Liver (tissue), 9 donors: Measurements from ENCODE around the gene GBGT1. TPM values are rescaled to one million over a fixed set of nuclear protein-coding genes. Genes with fewer than 3 reads are reported as not detected.

Experiments used
- DNase-seq: peaks from one replicate; pipeline ENCODE4 v3.0.0-alpha.2; 2017; ENCODE audit warnings: low spot score
- H3K27ac ChIP-seq, 2 donors: one replicate each; pipeline ENCODE4 v1.7.0; 2013; ENCODE audit warnings: inconsistent platforms in 2 of 2, low read length in 2 of 2, control low read depth in 1 of 2, low read depth in 1 of 2, mild to moderate bottlenecking in 1 of 2
- H3K27me3 ChIP-seq, 4 donors: one replicate each; pipeline versions ENCODE4 v1.6.1 to v1.7.0; 2013; ENCODE audit warnings: low read length in 3 of 4, inconsistent platforms in 1 of 4, mild to moderate bottlenecking in 1 of 4, moderate library complexity in 1 of 4; ENCODE audit not compliant: control insufficient read depth in 4 of 4, insufficient read depth in 4 of 4
- H3K36me3 ChIP-seq, 4 donors: one replicate each; pipeline versions ENCODE4 v1.6.1 to v1.7.0; 2013; ENCODE audit warnings: low read length in 3 of 4, mild to moderate bottlenecking in 3 of 4, low read depth in 1 of 4, moderate library complexity in 1 of 4; ENCODE audit not compliant: control insufficient read depth in 4 of 4, insufficient read depth in 3 of 4
- H3K4me1 ChIP-seq, 4 donors: one replicate each; pipeline versions ENCODE4 v1.6.1 to v1.7.0; 2013; ENCODE audit warnings: low read length in 3 of 4, mild to moderate bottlenecking in 3 of 4, moderate library complexity in 1 of 4; ENCODE audit not compliant: control insufficient read depth in 4 of 4, insufficient read depth in 4 of 4
- H3K4me3 ChIP-seq, 3 donors: one replicate each; pipeline versions ENCODE4 v1.6.1 to v1.7.0; 2013; ENCODE audit warnings: low read length in 3 of 3, control low read depth in 1 of 3, low read depth in 1 of 3, mild to moderate bottlenecking in 1 of 3
- H3K9ac ChIP-seq, 2 donors: one replicate each; pipeline ENCODE4 v1.7.0; 2013; ENCODE audit warnings: low read length in 2 of 2, mild to moderate bottlenecking in 2 of 2, moderate library complexity in 2 of 2, control low read depth in 1 of 2, low read depth in 1 of 2
- H3K9me3 ChIP-seq, 4 donors: one replicate each; pipeline versions ENCODE4 v1.6.1 to v1.7.0; 2013; ENCODE audit warnings: low read length in 3 of 4; ENCODE audit not compliant: control insufficient read depth in 4 of 4
- EGR1 ChIP-seq, 2 donors: IDR thresholded peaks; 2 replicates each; pipeline ENCODE4 v1.6.1; 2016 to 2018; ENCODE audit warnings: antibody characterized with exemption in 2 of 2, low read depth in 2 of 2
- FOXA1 ChIP-seq: IDR thresholded peaks from 2 replicates; pipeline ENCODE4 v1.6.1; 2016; ENCODE audit warnings: antibody characterized with exemption
- GABPA ChIP-seq, 2 donors: IDR thresholded peaks in 1 of 2; conservative IDR thresholded peaks in 1 of 2; 2 replicates each; pipeline ENCODE4 v1.6.1; 2016; ENCODE audit warnings: antibody characterized with exemption in 2 of 2, mild to moderate bottlenecking in 1 of 2, moderate library complexity in 1 of 2
- HNF4G ChIP-seq: IDR thresholded peaks from 2 replicates; pipeline ENCODE4 v1.6.1; 2016; ENCODE audit warnings: antibody characterized with exemption
- NR2F2 ChIP-seq: IDR thresholded peaks from 2 replicates; pipeline ENCODE4 v1.6.1; 2016; ENCODE audit warnings: antibody characterized with exemption
- RXRA ChIP-seq, 2 donors: IDR thresholded peaks; 2 replicates each; pipeline ENCODE4 v1.6.1; 2017 to 2018; ENCODE audit warnings: antibody characterized with exemption in 2 of 2, mild to moderate bottlenecking in 1 of 2
- SP1 ChIP-seq: IDR thresholded peaks from 2 replicates; pipeline ENCODE4 v1.6.1; 2018; ENCODE audit warnings: antibody characterized with exemption, mild to moderate bottlenecking
- YY1 ChIP-seq: IDR thresholded peaks from 2 replicates; pipeline ENCODE4 v1.6.1; 2016; ENCODE audit warnings: antibody characterized with exemption, mild to moderate bottlenecking
- ZBTB33 ChIP-seq: IDR thresholded peaks from 2 replicates; pipeline ENCODE4 v1.6.1; 2016; ENCODE audit warnings: antibody characterized with exemption
- WGBS: extraction: QIAGEN DNeasy Blood & Tissue Kit; methylation state at CpG from one replicate; pipeline ENCODE4 v1.1.7; 2013; 5-methylcytosine and 5-hydroxymethylcytosine counted together
- polyA plus RNA-seq, 2 donors: library from polyadenylated mRNA; stranded (reverse) in 1 of 2; unstranded in 1 of 2; fragments of 200-250 nt in 1 of 2; fragments of >200 nt in 1 of 2; fragmentation: Nextera tagmentation in 1 of 2; extraction: Ambion mirVana in 1 of 2; gene quantifications; one replicate each; pipeline versions ENCODE4 v1.2.1 to v1.2.3, GENCODE V29; 2013 to 2015
- total RNA-seq, 2 donors: library from RNA; depleted of rRNA; stranded (reverse); fragments of >200 nt; gene quantifications; one replicate each; pipeline ENCODE4 v1.2.3, GENCODE V29; 2014
- TF ChIP-seq, protein P1 (sequence below): IDR thresholded peaks from 2 replicates; pipeline ENCODE4 v1.6.1; 2016; ENCODE audit warnings: antibody characterized with exemption
- TF ChIP-seq, protein P2 (sequence below): IDR thresholded peaks from 2 replicates; pipeline ENCODE4 v1.6.1; 2016; ENCODE audit warnings: antibody characterized with exemption, mild to moderate bottlenecking
- TF ChIP-seq, protein P3 (sequence below): IDR thresholded peaks from 2 replicates; pipeline ENCODE4 v1.6.1; 2016; ENCODE audit warnings: antibody characterized with exemption
- TF ChIP-seq, protein P4 (sequence below): fragments of 150-350 bp; IDR thresholded peaks from 2 replicates; pipeline ENCODE4 v1.5.1; 2017; ENCODE audit warnings: improper control_type of control experiment, low read depth, low read length; ENCODE audit not compliant: missing input control
- donor health status: healthy.
- donor health status: healthy.
- donor health status: healthy.
- donor health status: healthy.
- donor health status: healthy.

GBGT1 gene
- total and polyA plus RNA-seq, 4 donors = 0.33 to 25.7 (median 2.3) TPM

- no peak for DNase-seq
- Histone ChIP-seq H3K27me3 (no peaks in the 10 kb centered on the region), H3K4me1 (no peaks in the 10 kb centered on the region), H3K9ac (no peak overlapping the region), H3K4me3 (no peak overlapping the region), H3K9me3 (no peaks in the 10 kb centered on the region), H3K36me3 (peaks cover 1 to 83% (median 34%) of the 10 kb centered on the region in 4 donors), H3K27ac (no peak overlapping the region)
- WGBS = 95% methylated on average over 7 of the region's 7 CpGs
- TF ChIP-seq EGR1 (IDR thresholded peaks at IDR 0.05; ENCODE audit: low read depth in 2 of 2) (no peak), YY1 (no peak), RXRA (IDR thresholded peaks at IDR 0.05) (no peak), HNF4G (no peak)
- TF ChIP-seq, protein P1, sequence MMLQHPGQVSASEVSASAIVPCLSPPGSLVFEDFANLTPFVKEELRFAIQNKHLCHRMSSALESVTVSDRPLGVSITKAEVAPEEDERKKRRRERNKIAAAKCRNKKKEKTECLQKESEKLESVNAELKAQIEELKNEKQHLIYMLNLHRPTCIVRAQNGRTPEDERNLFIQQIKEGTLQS = no peak
- TF ChIP-seq, protein P2, sequence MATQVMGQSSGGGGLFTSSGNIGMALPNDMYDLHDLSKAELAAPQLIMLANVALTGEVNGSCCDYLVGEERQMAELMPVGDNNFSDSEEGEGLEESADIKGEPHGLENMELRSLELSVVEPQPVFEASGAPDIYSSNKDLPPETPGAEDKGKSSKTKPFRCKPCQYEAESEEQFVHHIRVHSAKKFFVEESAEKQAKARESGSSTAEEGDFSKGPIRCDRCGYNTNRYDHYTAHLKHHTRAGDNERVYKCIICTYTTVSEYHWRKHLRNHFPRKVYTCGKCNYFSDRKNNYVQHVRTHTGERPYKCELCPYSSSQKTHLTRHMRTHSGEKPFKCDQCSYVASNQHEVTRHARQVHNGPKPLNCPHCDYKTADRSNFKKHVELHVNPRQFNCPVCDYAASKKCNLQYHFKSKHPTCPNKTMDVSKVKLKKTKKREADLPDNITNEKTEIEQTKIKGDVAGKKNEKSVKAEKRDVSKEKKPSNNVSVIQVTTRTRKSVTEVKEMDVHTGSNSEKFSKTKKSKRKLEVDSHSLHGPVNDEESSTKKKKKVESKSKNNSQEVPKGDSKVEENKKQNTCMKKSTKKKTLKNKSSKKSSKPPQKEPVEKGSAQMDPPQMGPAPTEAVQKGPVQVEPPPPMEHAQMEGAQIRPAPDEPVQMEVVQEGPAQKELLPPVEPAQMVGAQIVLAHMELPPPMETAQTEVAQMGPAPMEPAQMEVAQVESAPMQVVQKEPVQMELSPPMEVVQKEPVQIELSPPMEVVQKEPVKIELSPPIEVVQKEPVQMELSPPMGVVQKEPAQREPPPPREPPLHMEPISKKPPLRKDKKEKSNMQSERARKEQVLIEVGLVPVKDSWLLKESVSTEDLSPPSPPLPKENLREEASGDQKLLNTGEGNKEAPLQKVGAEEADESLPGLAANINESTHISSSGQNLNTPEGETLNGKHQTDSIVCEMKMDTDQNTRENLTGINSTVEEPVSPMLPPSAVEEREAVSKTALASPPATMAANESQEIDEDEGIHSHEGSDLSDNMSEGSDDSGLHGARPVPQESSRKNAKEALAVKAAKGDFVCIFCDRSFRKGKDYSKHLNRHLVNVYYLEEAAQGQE = no peak
- TF ChIP-seq, protein P3, sequence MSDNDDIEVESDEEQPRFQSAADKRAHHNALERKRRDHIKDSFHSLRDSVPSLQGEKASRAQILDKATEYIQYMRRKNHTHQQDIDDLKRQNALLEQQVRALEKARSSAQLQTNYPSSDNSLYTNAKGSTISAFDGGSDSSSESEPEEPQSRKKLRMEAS = no peak
Measured at GRCh38 chr9:133105461-133105770, 58.3 kb downstream of the GBGT1 start.

GRCh38 chr9:133104718-133105460 lies 58.8 kb downstream of the GBGT1 start:
- no peaks in the 10 kb centered on the region for H3K9me3 ChIP-seq
- no peak overlapping the region for H3K27ac ChIP-seq
- H3K27me3 ChIP-seq = no peaks in the 10 kb centered on the region
- TF ChIP-seq ZBTB33 (no peak), RXRA (IDR thresholded peaks at IDR 0.05) (no peak), SP1 (no peak), FOXA1 (no peak), NR2F2 (no peak)
- no peaks in the 10 kb centered on the region for H3K4me1 ChIP-seq
- WGBS = 90% methylated on average over 15 of the region's 15 CpGs
- H3K4me3 ChIP-seq = no peak overlapping the region
- H3K36me3 ChIP-seq = peaks cover 2 to 83% (median 32%) of the 10 kb centered on the region in 4 donors
- DNase-seq = no peak
- H3K9ac ChIP-seq = no peak overlapping the region

GRCh38 chr9:133103987-133104505 lies 59.7 kb downstream of the GBGT1 start:
- H3K27ac ChIP-seq = no peak overlapping the region
- H3K4me1 ChIP-seq = no peaks in the 10 kb centered on the region
- no peaks in the 10 kb centered on the region for H3K27me3 ChIP-seq
- TF ChIP-seq, protein P4, sequence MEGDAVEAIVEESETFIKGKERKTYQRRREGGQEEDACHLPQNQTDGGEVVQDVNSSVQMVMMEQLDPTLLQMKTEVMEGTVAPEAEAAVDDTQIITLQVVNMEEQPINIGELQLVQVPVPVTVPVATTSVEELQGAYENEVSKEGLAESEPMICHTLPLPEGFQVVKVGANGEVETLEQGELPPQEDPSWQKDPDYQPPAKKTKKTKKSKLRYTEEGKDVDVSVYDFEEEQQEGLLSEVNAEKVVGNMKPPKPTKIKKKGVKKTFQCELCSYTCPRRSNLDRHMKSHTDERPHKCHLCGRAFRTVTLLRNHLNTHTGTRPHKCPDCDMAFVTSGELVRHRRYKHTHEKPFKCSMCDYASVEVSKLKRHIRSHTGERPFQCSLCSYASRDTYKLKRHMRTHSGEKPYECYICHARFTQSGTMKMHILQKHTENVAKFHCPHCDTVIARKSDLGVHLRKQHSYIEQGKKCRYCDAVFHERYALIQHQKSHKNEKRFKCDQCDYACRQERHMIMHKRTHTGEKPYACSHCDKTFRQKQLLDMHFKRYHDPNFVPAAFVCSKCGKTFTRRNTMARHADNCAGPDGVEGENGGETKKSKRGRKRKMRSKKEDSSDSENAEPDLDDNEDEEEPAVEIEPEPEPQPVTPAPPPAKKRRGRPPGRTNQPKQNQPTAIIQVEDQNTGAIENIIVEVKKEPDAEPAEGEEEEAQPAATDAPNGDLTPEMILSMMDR = no peak
- TF ChIP-seq GABPA (IDR thresholded peaks at IDR 0.05 in 1 of 2, conservative IDR thresholded peaks at IDR 0.05 in 1 of 2) (no peak), FOXA1 (no peak)
- TF ChIP-seq, protein P1 = no peak
- WGBS = 92% methylated on average over 12 of the region's 12 CpGs
- H3K36me3 ChIP-seq = peaks cover 2 to 83% (median 34%) of the 10 kb centered on the region in 4 donors
- H3K9me3 ChIP-seq = no peaks in the 10 kb centered on the region
- no peak for DNase-seq
- no peak overlapping the region for H3K9ac ChIP-seq
- no peak overlapping the region for H3K4me3 ChIP-seq
